GM12878 (cell line): Measurements from ENCODE around the gene BTBD19. TPM values are rescaled to one million over a fixed set of nuclear protein-coding genes. Genes with fewer than 3 reads are reported as not detected.

Experiments used
- ATAC-seq: fragments of 200-7000 bp; cut with Tn5 transposase; 3 replicates; pipeline ENCODE4 v1.9.1; 2020; ENCODE audit warnings: mild to moderate bottlenecking, moderate library complexity
- BruUV-seq: library from RNA; stranded (reverse); fragments of 400-500 nt; replicated peaks from 2 replicates; lab custom pipeline; 2021; lab: Mats Ljungman, UMichigan
- CTCF ChIA-PET: fragments of 300-600 bp; sonication (Branson Sonifier 250); formaldehyde crosslinking; extraction: SDS; loops from one replicate; lab custom pipeline; 2021; ENCODE audit warnings: inconsistent platforms; lab: Yijun Ruan, JAX
- POLR2A ChIA-PET: fragments of 350-600 bp; formaldehyde crosslinking; extraction: SDS; loops from one replicate; lab custom pipeline; 2021; ENCODE audit warnings: inconsistent platforms; lab: Charles Lee
- RAD21 ChIA-PET: fragments of 300-600 bp; sonication (Branson Sonifier 250); formaldehyde crosslinking; loops from one replicate; lab custom pipeline; 2023; ENCODE audit warnings: antibody characterized with exemption; ENCODE audit not compliant: unreplicated experiment; lab: Charles Lee
- SMC1A ChIA-PET: fragments of 300-600 bp; sonication (Branson Sonifier 250); formaldehyde crosslinking; loops from one replicate; lab custom pipeline; 2023; ENCODE audit not compliant: unreplicated experiment, uncharacterized antibody; lab: Charles Lee
- DNase-seq: peaks from one replicate; pipeline ENCODE4 v3.0.0-alpha.2; 2011; ENCODE audit warnings: low read depth, low spot score
- FAIRE-seq: peaks from 3 replicates; lab custom pipeline; 2011; peaks lifted over from hg19 to GRCh38; lab: Jason Lieb, UNC
- H2AFZ ChIP-seq: 2 replicates; pipeline ENCODE4 v1.6.0; 2011; ENCODE audit warnings: low read depth, low read length, control low read depth; ENCODE audit not compliant: control insufficient read depth
- H3K27ac ChIP-seq: 2 replicates; pipeline ENCODE4 v1.5.1; 2011; ENCODE audit warnings: control low read depth; ENCODE audit not compliant: control insufficient read depth, insufficient read depth
- H3K27me3 ChIP-seq, 2 experiments: replicated peaks in 1 of 2; 2 replicates each; pipeline versions ENCODE4 v1.6.0 to v1.6.1; 2011; ENCODE audit warnings: low read length in 1 of 2; ENCODE audit not compliant: control insufficient read depth in 2 of 2, insufficient read depth in 2 of 2
- H3K36me3 ChIP-seq, 2 experiments: 2 replicates each; pipeline ENCODE4 v1.5.1; 2011; ENCODE audit warnings: low read length in 1 of 2; ENCODE audit not compliant: control insufficient read depth in 2 of 2, insufficient read depth in 2 of 2
- H3K4me1 ChIP-seq: 2 replicates; pipeline ENCODE4 v1.6.1; 2011; ENCODE audit warnings: mild to moderate bottlenecking, low read length, moderate library complexity, mixed read lengths; ENCODE audit not compliant: control insufficient read depth, insufficient read depth
- H3K4me2 ChIP-seq: 2 replicates; pipeline ENCODE4 v1.6.0; 2011; ENCODE audit warnings: control low read depth; ENCODE audit not compliant: control insufficient read depth, insufficient read depth
- H3K4me3 ChIP-seq: fragments of 200-600 bp; sonication (generic); 2 replicates; pipeline ENCODE4 v1.5.1; 2016
- H3K79me2 ChIP-seq: 2 replicates; pipeline ENCODE4 v1.6.0; 2011; ENCODE audit warnings: low read length; ENCODE audit not compliant: control insufficient read depth, insufficient read depth
- H3K9ac ChIP-seq: 2 replicates; pipeline ENCODE4 v1.8.0; 2011; ENCODE audit warnings: low read length, control low read depth, mixed read lengths; ENCODE audit not compliant: control insufficient read depth, insufficient read depth
- H3K9me3 ChIP-seq: replicated peaks from 3 replicates; pipeline ENCODE4 v1.5.1; 2011; ENCODE audit warnings: mild to moderate bottlenecking, low read length; ENCODE audit not compliant: control insufficient read depth, insufficient read depth
- H4K20me1 ChIP-seq: 2 replicates; pipeline ENCODE4 v1.6.0; 2011; ENCODE audit not compliant: control insufficient read depth, insufficient read depth
- ASH2L ChIP-seq: fragments of 300-600, 200-600 bp; sonication (generic); IDR thresholded peaks from 2 replicates; pipeline ENCODE4 v1.6.1; 2017; ENCODE audit warnings: low read depth, mild to moderate bottlenecking, borderline replicate concordance
- CBFB ChIP-seq: IDR thresholded peaks from 2 replicates; pipeline ENCODE4 v1.6.1; 2016; ENCODE audit warnings: antibody characterized with exemption, low read depth
- CBX3 ChIP-seq: fragments of 200-600 bp; sonication (generic); IDR thresholded peaks from 2 replicates; pipeline ENCODE4 v1.6.1; 2016; ENCODE audit warnings: low read depth, borderline replicate concordance
- CREB1 ChIP-seq: IDR thresholded peaks from 2 replicates; pipeline ENCODE4 v1.6.1; 2012; ENCODE audit warnings: low read depth, mild to moderate bottlenecking, inconsistent platforms
- CREM ChIP-seq: IDR thresholded peaks from 2 replicates; pipeline ENCODE4 v1.6.1; 2014; ENCODE audit warnings: antibody characterized with exemption, low read depth
- HDGF ChIP-seq: fragments of 450-650 bp; IDR thresholded peaks from 2 replicates; pipeline ENCODE4 v1.6.1; 2016; ENCODE audit warnings: antibody characterized with exemption
- SREBF1 ChIP-seq: IDR thresholded peaks from 2 replicates; pipeline ENCODE4 v1.6.1; 2012; ENCODE audit warnings: mild to moderate bottlenecking, low read length
- STAT3 ChIP-seq: IDR thresholded peaks from 2 replicates; pipeline ENCODE4 v1.6.1; 2011; ENCODE audit warnings: low read depth, low read length, improper control_type of control experiment
- SUPT20H ChIP-seq: IDR thresholded peaks from 2 replicates; pipeline ENCODE4 v1.6.1; 2011; ENCODE audit warnings: low read depth, mild to moderate bottlenecking, low read length, moderate library complexity, borderline replicate concordance; ENCODE audit not compliant: control insufficient read depth
- TCF3 ChIP-seq: IDR thresholded peaks from 2 replicates; pipeline ENCODE4 v1.6.1; 2012; ENCODE audit warnings: low read depth, mild to moderate bottlenecking, low read length, borderline replicate concordance; ENCODE audit not compliant: insufficient read depth
- ZNF24 ChIP-seq: fragments of 450-650 bp; IDR thresholded peaks from 2 replicates; pipeline ENCODE4 v1.6.1; 2017; ENCODE audit warnings: antibody characterized with exemption, mild to moderate bottlenecking
- WGBS: methylation state at CpG from one replicate; pipeline ENCODE4 v1.1.6; 2016; ENCODE audit warnings: low lambda C conversion rate; ENCODE audit not compliant: insufficient replicate concordance, insufficient coverage; ENCODE audit errors: missing lambda C conversion rate; 5-methylcytosine and 5-hydroxymethylcytosine counted together
- in situ Hi-C: fragments of 300-500 bp; cut with MboI; formaldehyde crosslinking; loops from 9 replicates; pipeline ENCODE4 v1.14.3; 2018; ENCODE audit warnings: mixed read lengths
- intact Hi-C: fragments of 100-400 bp; cut with micrococcal nuclease; formaldehyde crosslinking; loops from one replicate; pipeline ENCODE4 v1.14.2; 2022; ENCODE audit not compliant: unreplicated experiment
- polyA plus RNA-seq, 11 experiments: library from polyadenylated mRNA; depleted of rRNA in 4 of 11; unstranded in 6 of 11; stranded (reverse) in 5 of 11; fragments of >200 nt; fragmentation: Nextera tagmentation in 4 of 11; fragmentation: Illumina TruSeq in 1 of 11; extraction: Ambion mirVana in 4 of 11; extraction: Trizol in 1 of 11; gene quantifications; 1 replicate in 1 of 11; 2 replicates in 10 of 11; pipeline versions ENCODE4 v1.2.1 to v1.2.3, GENCODE V29; 2011 to 2016; ENCODE audit warnings: inconsistent platforms in 2 of 11, missing spikeins in 2 of 11, low read depth in 1 of 11
- total RNA-seq, 4 experiments: library from RNA; depleted of rRNA in 3 of 4; stranded (reverse); fragments of >200 nt in 3 of 4; fragmentation: Illumina TruSeq in 1 of 4; extraction: Trizol in 1 of 4; gene quantifications; 2 replicates each; pipeline versions ENCODE4 v1.2.1 to v1.2.3, GENCODE V29; 2013 to 2021
- TF ChIP-seq, protein P1 (sequence below): IDR thresholded peaks from 2 replicates; pipeline ENCODE4 v1.6.1; 2011; ENCODE audit warnings: mild to moderate bottlenecking, low read depth, low read length, moderate library complexity; ENCODE audit not compliant: insufficient replicate concordance
- TF ChIP-seq, protein P2 (sequence below): IDR thresholded peaks from 2 replicates; pipeline ENCODE4 v1.6.1; 2011; ENCODE audit warnings: borderline replicate concordance, low read depth, mild to moderate bottlenecking, moderate library complexity, low read length; ENCODE audit not compliant: insufficient read depth, poor library complexity, severe bottlenecking
- TF ChIP-seq, protein P3 (sequence below): fragments of 450-650 bp; IDR thresholded peaks from 2 replicates; pipeline ENCODE4 v1.6.1; 2014; ENCODE audit warnings: mild to moderate bottlenecking
- TF ChIP-seq, protein P4 (sequence below): fragments of 450-650 bp; formaldehyde crosslinking; IDR thresholded peaks from 2 replicates; pipeline ENCODE4 v1.5.0; 2022; ENCODE audit warnings: mild to moderate bottlenecking, missing genetic modification characterization

BTBD19 gene
- total and polyA plus RNA-seq, 10 of the 15 experiments (the other 5 are each of a cell fraction or from before 2014, with no cell fraction given) = 0.13 to 2.7 (median 0.42) TPM

DNA sequence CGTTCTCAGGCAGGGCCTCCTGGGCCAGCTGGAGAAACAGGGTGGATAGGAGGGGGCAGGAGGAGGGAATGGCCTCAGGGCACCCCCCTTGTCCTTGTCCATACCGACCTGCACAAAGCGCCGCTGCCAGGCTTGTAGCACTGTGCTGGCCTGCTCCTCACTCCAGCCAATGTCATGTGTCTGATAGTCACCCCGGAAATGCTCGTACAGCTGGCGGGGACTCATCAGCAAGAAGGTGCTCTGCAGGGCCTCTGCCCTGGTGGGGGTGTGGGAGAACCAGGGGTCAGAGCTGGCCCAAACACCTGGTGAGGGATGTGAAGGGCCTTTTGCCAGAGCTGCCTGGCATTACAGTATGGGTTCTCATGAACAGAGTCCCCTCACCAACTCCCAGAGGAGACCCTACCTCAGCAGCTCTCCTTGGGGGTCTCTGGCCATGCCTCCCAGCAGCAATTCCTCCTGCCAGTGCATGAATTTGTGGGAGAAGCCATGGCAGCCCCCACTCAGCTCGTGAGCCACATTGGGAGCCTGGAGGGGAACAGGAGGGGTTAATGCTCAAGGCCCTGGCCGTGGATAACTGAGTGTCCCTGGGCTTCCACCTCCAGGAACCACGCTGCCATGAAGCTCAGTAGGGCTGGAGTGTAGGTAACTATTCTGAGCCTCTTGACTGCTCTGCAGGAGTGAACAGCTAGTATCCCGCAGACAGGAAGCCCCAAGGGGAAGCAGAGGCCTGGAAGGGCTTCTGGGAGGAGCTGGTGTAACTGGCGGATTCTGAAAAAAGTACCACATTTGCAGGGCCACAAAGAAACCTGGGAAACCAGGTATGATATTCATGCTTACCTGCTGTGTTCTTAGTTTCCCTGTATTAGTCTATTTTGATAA is 21.4 kb downstream of the BTBD19 start:
- no peaks in the 10 kb centered on the region for H3K36me3 ChIP-seq
- ChIA-PET CTCF (interaction anchor here (0.6 to 1.9 kb wide), 9 partner anchors 8 to 663 kb away, joined by 3 to 5 read pairs (median 3); partner anchors contain the start of genes HECTD3 and PLK3), RAD21 (interaction anchor here (0.5 to 1.2 kb wide), 3 partner anchors 8 to 36 kb away, joined by 3 to 4 read pairs (median 3); no protein-coding TSS in a partner anchor), POLR2A (interaction anchor here (0.5 to 1.7 kb wide), 4 partner anchors 8 to 181 kb away, joined by 3 to 6 read pairs (median 4); no protein-coding TSS in a partner anchor), SMC1A (interaction anchor here (1.4 to 3.0 kb wide), 6 partner anchors 8 to 663 kb away, joined by 3 to 9 read pairs (median 4); partner anchors contain the start of gene PLK3)
- H3K4me3 ChIP-seq = no peak overlapping the region
- no peaks in the 10 kb centered on the region for H3K4me1 ChIP-seq
- WGBS = 67% methylated on average over 12 of the region's 12 CpGs
- in situ Hi-C loops (loop anchor here (5.0 kb wide), 1 partner anchor 473 kb away; no protein-coding TSS in a partner anchor), intact Hi-C loops (loop anchor here (10.0 kb wide), 1 partner anchor 155 kb away; the partner anchor contains the start of gene EIF2B3)
- no peak overlapping the region for H2AFZ ChIP-seq
- no peaks in the 10 kb centered on the region for H4K20me1 ChIP-seq
- BruUV-seq = no TSS peak
- no peak for DNase-seq
- FAIRE-seq = no peak
- H3K9me3 ChIP-seq = no peaks in the 10 kb centered on the region
- no peak for ATAC-seq
- H3K9ac ChIP-seq = no peak overlapping the region
- no peak overlapping the region for H3K4me2 ChIP-seq
- no peaks in the 10 kb centered on the region; a peak in 1 of 4 replicates for H3K27me3 ChIP-seq
- no peaks in the 10 kb centered on the region for H3K79me2 ChIP-seq
- no peak overlapping the region for H3K27ac ChIP-seq
- no peak for TF ChIP-seq TCF3
- no peak for TF ChIP-seq ZNF24
- TF ChIP-seq, protein P1, sequence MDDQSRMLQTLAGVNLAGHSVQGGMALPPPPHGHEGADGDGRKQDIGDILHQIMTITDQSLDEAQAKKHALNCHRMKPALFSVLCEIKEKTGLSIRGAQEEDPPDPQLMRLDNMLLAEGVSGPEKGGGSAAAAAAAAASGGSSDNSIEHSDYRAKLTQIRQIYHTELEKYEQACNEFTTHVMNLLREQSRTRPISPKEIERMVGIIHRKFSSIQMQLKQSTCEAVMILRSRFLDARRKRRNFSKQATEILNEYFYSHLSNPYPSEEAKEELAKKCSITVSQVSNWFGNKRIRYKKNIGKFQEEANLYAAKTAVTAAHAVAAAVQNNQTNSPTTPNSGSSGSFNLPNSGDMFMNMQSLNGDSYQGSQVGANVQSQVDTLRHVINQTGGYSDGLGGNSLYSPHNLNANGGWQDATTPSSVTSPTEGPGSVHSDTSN = no peak
- TF ChIP-seq SREBF1 = no peak
- TF ChIP-seq CBX3 = no peak
- no peak for TF ChIP-seq SUPT20H
- TF ChIP-seq, protein P2, sequence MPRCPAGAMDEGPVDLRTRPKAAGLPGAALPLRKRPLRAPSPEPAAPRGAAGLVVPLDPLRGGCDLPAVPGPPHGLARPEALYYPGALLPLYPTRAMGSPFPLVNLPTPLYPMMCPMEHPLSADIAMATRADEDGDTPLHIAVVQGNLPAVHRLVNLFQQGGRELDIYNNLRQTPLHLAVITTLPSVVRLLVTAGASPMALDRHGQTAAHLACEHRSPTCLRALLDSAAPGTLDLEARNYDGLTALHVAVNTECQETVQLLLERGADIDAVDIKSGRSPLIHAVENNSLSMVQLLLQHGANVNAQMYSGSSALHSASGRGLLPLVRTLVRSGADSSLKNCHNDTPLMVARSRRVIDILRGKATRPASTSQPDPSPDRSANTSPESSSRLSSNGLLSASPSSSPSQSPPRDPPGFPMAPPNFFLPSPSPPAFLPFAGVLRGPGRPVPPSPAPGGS = no peak
- no peak for TF ChIP-seq CREB1
- TF ChIP-seq, protein P3, sequence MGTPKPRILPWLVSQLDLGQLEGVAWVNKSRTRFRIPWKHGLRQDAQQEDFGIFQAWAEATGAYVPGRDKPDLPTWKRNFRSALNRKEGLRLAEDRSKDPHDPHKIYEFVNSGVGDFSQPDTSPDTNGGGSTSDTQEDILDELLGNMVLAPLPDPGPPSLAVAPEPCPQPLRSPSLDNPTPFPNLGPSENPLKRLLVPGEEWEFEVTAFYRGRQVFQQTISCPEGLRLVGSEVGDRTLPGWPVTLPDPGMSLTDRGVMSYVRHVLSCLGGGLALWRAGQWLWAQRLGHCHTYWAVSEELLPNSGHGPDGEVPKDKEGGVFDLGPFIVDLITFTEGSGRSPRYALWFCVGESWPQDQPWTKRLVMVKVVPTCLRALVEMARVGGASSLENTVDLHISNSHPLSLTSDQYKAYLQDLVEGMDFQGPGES = no peak
- no peak for TF ChIP-seq CBFB
- no peak for TF ChIP-seq ASH2L
- TF ChIP-seq, protein P4, sequence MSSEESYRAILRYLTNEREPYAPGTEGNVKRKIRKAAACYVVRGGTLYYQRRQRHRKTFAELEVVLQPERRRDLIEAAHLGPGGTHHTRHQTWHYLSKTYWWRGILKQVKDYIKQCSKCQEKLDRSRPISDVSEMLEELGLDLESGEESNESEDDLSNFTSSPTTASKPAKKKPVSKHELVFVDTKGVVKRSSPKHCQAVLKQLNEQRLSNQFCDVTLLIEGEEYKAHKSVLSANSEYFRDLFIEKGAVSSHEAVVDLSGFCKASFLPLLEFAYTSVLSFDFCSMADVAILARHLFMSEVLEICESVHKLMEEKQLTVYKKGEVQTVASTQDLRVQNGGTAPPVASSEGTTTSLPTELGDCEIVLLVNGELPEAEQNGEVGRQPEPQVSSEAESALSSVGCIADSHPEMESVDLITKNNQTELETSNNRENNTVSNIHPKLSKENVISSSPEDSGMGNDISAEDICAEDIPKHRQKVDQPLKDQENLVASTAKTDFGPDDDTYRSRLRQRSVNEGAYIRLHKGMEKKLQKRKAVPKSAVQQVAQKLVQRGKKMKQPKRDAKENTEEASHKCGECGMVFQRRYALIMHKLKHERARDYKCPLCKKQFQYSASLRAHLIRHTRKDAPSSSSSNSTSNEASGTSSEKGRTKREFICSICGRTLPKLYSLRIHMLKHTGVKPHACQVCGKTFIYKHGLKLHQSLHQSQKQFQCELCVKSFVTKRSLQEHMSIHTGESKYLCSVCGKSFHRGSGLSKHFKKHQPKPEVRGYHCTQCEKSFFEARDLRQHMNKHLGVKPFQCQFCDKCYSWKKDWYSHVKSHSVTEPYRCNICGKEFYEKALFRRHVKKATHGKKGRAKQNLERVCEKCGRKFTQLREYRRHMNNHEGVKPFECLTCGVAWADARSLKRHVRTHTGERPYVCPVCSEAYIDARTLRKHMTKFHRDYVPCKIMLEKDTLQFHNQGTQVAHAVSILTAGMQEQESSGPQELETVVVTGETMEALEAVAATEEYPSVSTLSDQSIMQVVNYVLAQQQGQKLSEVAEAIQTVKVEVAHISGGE (CRISPR knock-in tag) = no peak
- TF ChIP-seq CREM = no peak
- no peak for TF ChIP-seq HDGF
- no peak for TF ChIP-seq STAT3
